WERI-Rb-1 (cell line): Measurements from ENCODE around the gene ALDH3A1.

Source experiments
- DNase-seq: peaks from one replicate; pipeline ENCODE4 v3.0.0-alpha.2; 2020
- H3K27ac ChIP-seq: fragments of 250-450 bp; sonication (Bioruptor Pico); 2 replicates; pipeline ENCODE4 v1.5.1; 2020; ENCODE audit warnings: mild to moderate bottlenecking, moderate library complexity
- H3K27me3 ChIP-seq: fragments of 250-450 bp; sonication (Bioruptor Pico); 2 replicates; pipeline ENCODE4 v1.5.1; 2021; ENCODE audit warnings: mild to moderate bottlenecking, low read depth, moderate library complexity; ENCODE audit not compliant: insufficient read depth, severe bottlenecking
- H3K36me3 ChIP-seq: fragments of 250-450 bp; sonication (Bioruptor Pico); 2 replicates; pipeline ENCODE4 v1.5.1; 2020; ENCODE audit warnings: mild to moderate bottlenecking, moderate library complexity
- H3K4me3 ChIP-seq: 2 replicates; pipeline ENCODE4 v1.5.1; 2011; ENCODE audit warnings: low read depth, mild to moderate bottlenecking, control low read depth, low read length
- H3K9me3 ChIP-seq: fragments of 250-450 bp; sonication (Bioruptor Pico); 2 replicates; pipeline ENCODE4 v1.5.1; 2021; ENCODE audit warnings: mild to moderate bottlenecking, moderate library complexity; ENCODE audit not compliant: severe bottlenecking
- CTCF ChIP-seq: IDR thresholded peaks from 2 replicates; pipeline ENCODE4 v1.5.1; 2011; ENCODE audit warnings: low read depth, mild to moderate bottlenecking, control low read depth, inconsistent platforms, low read length

The ALDH3A1 gene

GRCh38 chr17:19781488-19782458 lies 33.7 kb upstream of the ALDH3A1 start:
- H3K4me3 ChIP-seq = no peak overlapping the region
- H3K36me3 ChIP-seq = no peaks in the 10 kb centered on the region
- no peak overlapping the region for H3K27ac ChIP-seq
- no peak for TF ChIP-seq CTCF
- no peak for DNase-seq
- H3K9me3 ChIP-seq = no peaks in the 10 kb centered on the region
- no peaks in the 10 kb centered on the region for H3K27me3 ChIP-seq

GRCh38 chr17:19780846-19781245 lies 32.7 kb upstream of the ALDH3A1 start:
- no peak for DNase-seq
- no peak for TF ChIP-seq CTCF
- Histone ChIP-seq H3K27me3 (no peaks in the 10 kb centered on the region), H3K9me3 (no peaks in the 10 kb centered on the region), H3K36me3 (no peaks in the 10 kb centered on the region), H3K4me3 (no peak overlapping the region), H3K27ac (no peak overlapping the region)

- Histone ChIP-seq H3K36me3 (no peaks in the 10 kb centered on the region), H3K4me3 (no peak overlapping the region)
- DNase-seq = no peak
Observed at GRCh38 chr17:19773534-19773933, 25.4 kb upstream of the ALDH3A1 start.

GRCh38 chr17:19771971-19772630 lies 24.0 kb upstream of the ALDH3A1 start:
- no peak for DNase-seq

More at GRCh38 chr17:19773534-19773933, 25.4 kb upstream of the ALDH3A1 start:
- Histone ChIP-seq H3K9me3 (no peaks in the 10 kb centered on the region), H3K27ac (no peak overlapping the region), H3K27me3 (no peaks in the 10 kb centered on the region)
- TF ChIP-seq CTCF = no peak

GRCh38 chr17:19770985-19771735 lies 23.1 kb upstream of the ALDH3A1 start:
- Histone ChIP-seq H3K27ac (no peak overlapping the region), H3K36me3 (no peaks in the 10 kb centered on the region), H3K27me3 (no peaks in the 10 kb centered on the region), H3K9me3 (no peaks in the 10 kb centered on the region), H3K4me3 (no peak overlapping the region)
- DNase-seq = no peak
- TF ChIP-seq CTCF = no peak

More at GRCh38 chr17:19771971-19772630, 24.0 kb upstream of the ALDH3A1 start:
- Histone ChIP-seq H3K36me3 (no peaks in the 10 kb centered on the region), H3K27me3 (no peaks in the 10 kb centered on the region), H3K9me3 (no peaks in the 10 kb centered on the region), H3K27ac (no peak overlapping the region), H3K4me3 (no peak overlapping the region)
- no peak for TF ChIP-seq CTCF
